Body of pancreas (tissue), 4 donors: Measurements from ENCODE around the gene SLC24A3. TPM values are rescaled to one million over a fixed set of nuclear protein-coding genes. Genes with fewer than 3 reads are reported as not detected.

ENCODE experiments used
- ATAC-seq: fragments of 150-250 bp; one replicate; pipeline ENCODE4 v1.9.1; 2016
- DNase-seq, 4 donors: peaks; one replicate each; pipeline ENCODE4 v3.0.0-alpha.2; 2019
- H3K27ac ChIP-seq, 4 donors: fragments of 200-600 bp; sonication (generic); 1 replicate in 3 of 4; 2 replicates in 1 of 4; pipeline versions ENCODE4 v1.5.1 to v1.6.1; 2016 to 2019; ENCODE audit warnings: mild to moderate bottlenecking in 1 of 4, mixed read lengths in 1 of 4, moderate library complexity in 1 of 4
- H3K27me3 ChIP-seq, 2 donors: fragments of 200-600 bp; sonication (generic); one replicate each; pipeline ENCODE4 v1.6.0; 2016; ENCODE audit warnings: mild to moderate bottlenecking in 1 of 2
- H3K36me3 ChIP-seq, 2 donors: fragments of 200-600 bp; sonication (generic); replicated peaks in 1 of 2; 2 replicates each; pipeline ENCODE4 v1.5.1; 2016; ENCODE audit warnings: low read depth in 2 of 2; ENCODE audit not compliant: insufficient read depth in 1 of 2
- H3K4me1 ChIP-seq: fragments of 200-600 bp; sonication (generic); one replicate; pipeline ENCODE4 v1.6.0; 2016
- H3K4me3 ChIP-seq, 2 donors: fragments of 200-600 bp; sonication (generic); 1 replicate in 1 of 2; 2 replicates in 1 of 2; pipeline ENCODE4 v1.5.1; 2016 to 2019
- H3K9me3 ChIP-seq, 3 donors: fragments of 200-600 bp; sonication (generic); 1 replicate in 2 of 3; 2 replicates in 1 of 3; pipeline ENCODE4 v1.5.1; 2016
- CTCF ChIP-seq, 7 experiments: fragments of 450-650 bp in 4 of 7; fragments of 200-600 bp in 3 of 7; sonication (generic) in 3 of 7; IDR thresholded peaks; one replicate each; pipeline ENCODE4 v1.5.1; 2016 to 2019; ENCODE audit warnings: antibody characterized with exemption in 7 of 7
- POLR2A ChIP-seq, 3 donors: fragments of 450-650 bp; IDR thresholded peaks; one replicate each; pipeline ENCODE4 v1.6.1; 2016; ENCODE audit warnings: antibody characterized with exemption in 3 of 3, mild to moderate bottlenecking in 2 of 3
- WGBS, 2 donors: methylation state at CpG; one replicate each; pipeline ENCODE4 v1.1.5; 2017; 5-methylcytosine and 5-hydroxymethylcytosine counted together
- intact Hi-C: fragments of 100-400 bp; cut with DNase I; formaldehyde crosslinking; loops from one replicate; pipeline ENCODE4 v1.15.1; 2023
- total RNA-seq, 2 donors: library from RNA; depleted of rRNA; stranded (reverse); fragments of >200 nt; gene quantifications; one replicate each; pipeline ENCODE4 v1.1.0, GENCODE V29; 2016

The SLC24A3 gene
- total RNA-seq, 2 donors from 2014 or later: 0.66 to 1.0 TPM

- Histone ChIP-seq H3K36me3 (no peaks in the 10 kb centered on the region), H3K27ac (no peak overlapping the region), H3K4me1 (no peaks in the 10 kb centered on the region), H3K27me3 (no peaks in the 10 kb centered on the region), H3K4me3 (no peak overlapping the region), H3K9me3 (no peaks in the 10 kb centered on the region)
- no peak for ATAC-seq
- intact Hi-C loops: no loop called here
- WGBS, 2 donors: 53 to 73% methylated on average over 3 of the region's 3 CpGs
- TF ChIP-seq POLR2A (IDR thresholded peaks at IDR 0.05) (no peak), CTCF (IDR thresholded peaks at IDR 0.05) (no peak)
- no peak for DNase-seq
Observed at GRCh38 chr20:19354950-19355349, 142.5 kb downstream of the SLC24A3 start.

DNA sequence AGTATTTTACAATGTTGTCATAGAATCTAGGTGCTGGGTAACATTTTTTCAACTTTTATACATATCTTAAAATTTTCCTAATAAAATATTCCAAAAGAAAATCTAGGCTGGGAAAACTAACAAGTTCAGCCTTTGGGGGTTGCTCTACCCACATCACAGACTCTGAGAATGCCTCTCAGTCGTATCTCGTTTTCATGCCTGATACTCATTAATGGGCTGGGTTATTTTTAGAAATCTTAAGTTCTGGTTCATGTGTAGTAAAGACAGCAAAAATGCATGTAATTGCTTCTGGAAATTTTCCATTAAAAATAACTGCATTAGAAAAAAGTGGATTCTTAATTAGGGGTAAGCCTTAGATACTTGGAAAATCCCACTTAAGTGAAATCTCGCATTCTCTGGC, 149.3 kb downstream of the SLC24A3 start:
- ATAC-seq (no peak), DNase-seq (no peak)
- no peak for TF ChIP-seq CTCF (IDR thresholded peaks at IDR 0.05)
- H3K27me3 ChIP-seq: no peaks in the 10 kb centered on the region
- no peaks in the 10 kb centered on the region for H3K9me3 ChIP-seq
- WGBS, 2 donors: 61 to 75% methylated on average over 3 of the region's 3 CpGs
- no peaks in the 10 kb centered on the region for H3K36me3 ChIP-seq
- no peak overlapping the region for H3K27ac ChIP-seq
- no peaks in the 10 kb centered on the region for H3K4me1 ChIP-seq
- no peak overlapping the region for H3K4me3 ChIP-seq
- intact Hi-C loops: no loop called here

DNA sequence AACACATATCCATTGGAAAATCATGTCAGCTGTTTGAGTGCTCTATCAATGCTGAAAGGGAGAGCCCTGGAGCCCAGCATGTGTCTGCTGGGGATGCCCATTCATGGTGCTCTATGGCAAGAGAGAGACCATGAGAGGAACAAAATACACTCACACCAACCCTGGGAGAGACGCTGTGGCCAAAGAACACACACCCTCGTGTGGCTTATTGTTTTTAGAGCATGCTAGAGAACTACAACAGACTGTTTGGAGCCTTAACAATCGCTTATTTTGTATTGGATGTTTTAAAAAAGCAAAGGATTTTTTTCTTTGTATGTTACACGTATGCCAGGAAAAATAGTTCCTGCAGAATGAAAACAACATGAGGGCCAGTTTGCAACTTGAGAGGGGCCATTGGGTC, 151.0 kb downstream of the SLC24A3 start:
- no peaks in the 10 kb centered on the region for H3K36me3 ChIP-seq
- DNase-seq (no peak), ATAC-seq (no peak)
- intact Hi-C loops: no loop called here
- H3K4me1 ChIP-seq: no peaks in the 10 kb centered on the region
- no peaks in the 10 kb centered on the region for H3K27me3 ChIP-seq
- 48 to 56% methylated on average over 4 of the region's 4 CpGs for WGBS, 2 donors
- H3K4me3 ChIP-seq: no peak overlapping the region
- H3K27ac ChIP-seq: no peak overlapping the region
- TF ChIP-seq POLR2A (IDR thresholded peaks at IDR 0.05) (no peak), CTCF (IDR thresholded peaks at IDR 0.05) (no peak)
- H3K9me3 ChIP-seq: no peaks in the 10 kb centered on the region

GRCh38 chr20:19367591-19367990, 155.1 kb downstream of the SLC24A3 start:
- DNase-seq (no peak), ATAC-seq (no peak)
- TF ChIP-seq CTCF (IDR thresholded peaks at IDR 0.05): no peak
- no peak for TF ChIP-seq POLR2A (IDR thresholded peaks at IDR 0.05)
- intact Hi-C loops: no loop called here
- no peaks in the 10 kb centered on the region for H3K36me3 ChIP-seq
- H3K27me3 ChIP-seq: no peaks in the 10 kb centered on the region
- no peaks in the 10 kb centered on the region for H3K4me1 ChIP-seq
- 53 to 56% methylated on average over 2 of the region's 2 CpGs for WGBS, 2 donors
- no peaks in the 10 kb centered on the region for H3K9me3 ChIP-seq
- no peak overlapping the region for H3K27ac ChIP-seq
- no peak overlapping the region for H3K4me3 ChIP-seq

- H3K36me3 ChIP-seq: no peaks in the 10 kb centered on the region
- ATAC-seq (no peak), DNase-seq (no peak)
- intact Hi-C loops: no loop called here
- H3K27me3 ChIP-seq: no peaks in the 10 kb centered on the region
- WGBS, 2 donors: 49 to 70% methylated on average over 2 to 3 of the region's 3 CpGs
- no peak overlapping the region for H3K27ac ChIP-seq
- no peaks in the 10 kb centered on the region for H3K9me3 ChIP-seq
- no peak for TF ChIP-seq CTCF (IDR thresholded peaks at IDR 0.05)
- TF ChIP-seq POLR2A (IDR thresholded peaks at IDR 0.05): no peak
- no peak overlapping the region for H3K4me3 ChIP-seq
- no peaks in the 10 kb centered on the region for H3K4me1 ChIP-seq
Observed at GRCh38 chr20:19368351-19368750, 155.9 kb downstream of the SLC24A3 start.
